Activated naive CD8-positive, alpha-beta T cell treated with anti-CD3 and anti-CD28 coated beads, Interleukin-2, amount 50 U/mL, for 24 hours (primary cell): Measurements from ENCODE around the gene BAMBI.

Experiments
- ATAC-seq: fragments of 150-1000 bp; cut with Tn5 transposase; one replicate; pipeline ENCODE4 v1.10.0; 2021
- DNase-seq: peaks from one replicate; pipeline ENCODE4 v3.0.0; 2021
- H3K27ac Mint-ChIP-seq: one replicate; pipeline ENCODE4 v1.8.0; 2021; ENCODE audit warnings: mild to moderate bottlenecking, mixed read lengths
- H3K27me3 Mint-ChIP-seq: one replicate; pipeline ENCODE4 v1.8.0; 2021; ENCODE audit warnings: mixed read lengths
- H3K36me3 Mint-ChIP-seq: one replicate; pipeline ENCODE4 v1.8.0; 2021; ENCODE audit warnings: low read depth, mixed read lengths
- H3K4me1 Mint-ChIP-seq: one replicate; pipeline ENCODE4 v1.8.0; 2021; ENCODE audit warnings: mixed read lengths
- H3K4me3 Mint-ChIP-seq: one replicate; pipeline ENCODE4 v1.8.0; 2021; ENCODE audit warnings: mild to moderate bottlenecking, moderate library complexity, mixed read lengths
- H3K9me3 Mint-ChIP-seq: one replicate; pipeline ENCODE4 v1.8.0; 2021; ENCODE audit warnings: mixed read lengths

BAMBI gene

DNA sequence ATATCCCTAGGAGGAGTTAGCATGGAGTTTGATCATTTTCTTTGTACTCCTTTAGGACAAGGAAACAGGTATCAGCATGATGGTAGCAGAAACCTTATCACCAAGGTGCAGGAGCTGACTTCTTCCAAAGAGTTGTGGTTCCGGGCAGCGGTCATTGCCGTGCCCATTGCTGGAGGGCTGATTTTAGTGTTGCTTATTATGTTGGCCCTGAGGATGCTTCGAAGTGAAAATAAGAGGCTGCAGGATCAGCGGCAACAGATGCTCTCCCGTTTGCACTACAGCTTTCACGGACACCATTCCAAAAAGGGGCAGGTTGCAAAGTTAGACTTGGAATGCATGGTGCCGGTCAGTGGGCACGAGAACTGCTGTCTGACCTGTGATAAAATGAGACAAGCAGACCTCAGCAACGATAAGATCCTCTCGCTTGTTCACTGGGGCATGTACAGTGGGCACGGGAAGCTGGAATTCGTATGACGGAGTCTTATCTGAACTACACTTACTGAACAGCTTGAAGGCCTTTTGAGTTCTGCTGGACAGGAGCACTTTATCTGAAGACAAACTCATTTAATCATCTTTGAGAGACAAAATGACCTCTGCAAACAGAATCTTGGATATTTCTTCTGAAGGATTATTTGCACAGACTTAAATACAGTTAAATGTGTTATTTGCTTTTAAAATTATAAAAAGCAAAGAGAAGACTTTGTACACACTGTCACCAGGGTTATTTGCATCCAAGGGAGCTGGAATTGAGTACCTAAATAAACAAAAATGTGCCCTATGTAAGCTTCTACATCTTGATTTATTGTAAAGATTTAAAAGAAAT, 4.8 kb downstream of the BAMBI start:
- H3K36me3 Mint-ChIP-seq: no peaks in the 10 kb centered on the region
- no peak overlapping the region for H3K27ac Mint-ChIP-seq

GRCh38 chr10:28684157-28684985, 7.0 kb downstream of the BAMBI start:
- Mint-ChIP-seq H3K27ac (no peak overlapping the region), H3K4me3 (no peak overlapping the region)
- ATAC-seq: no peak

More for the DNA sequence above, 4.8 kb downstream of the BAMBI start:
- H3K9me3 Mint-ChIP-seq: no peaks in the 10 kb centered on the region
- H3K4me3 Mint-ChIP-seq: no peak overlapping the region
- no peak for ATAC-seq
- peaks cover 54% of the 10 kb centered on the region for H3K27me3 Mint-ChIP-seq
- no peak for DNase-seq
- peaks cover 26% of the 10 kb centered on the region for H3K4me1 Mint-ChIP-seq

DNA sequence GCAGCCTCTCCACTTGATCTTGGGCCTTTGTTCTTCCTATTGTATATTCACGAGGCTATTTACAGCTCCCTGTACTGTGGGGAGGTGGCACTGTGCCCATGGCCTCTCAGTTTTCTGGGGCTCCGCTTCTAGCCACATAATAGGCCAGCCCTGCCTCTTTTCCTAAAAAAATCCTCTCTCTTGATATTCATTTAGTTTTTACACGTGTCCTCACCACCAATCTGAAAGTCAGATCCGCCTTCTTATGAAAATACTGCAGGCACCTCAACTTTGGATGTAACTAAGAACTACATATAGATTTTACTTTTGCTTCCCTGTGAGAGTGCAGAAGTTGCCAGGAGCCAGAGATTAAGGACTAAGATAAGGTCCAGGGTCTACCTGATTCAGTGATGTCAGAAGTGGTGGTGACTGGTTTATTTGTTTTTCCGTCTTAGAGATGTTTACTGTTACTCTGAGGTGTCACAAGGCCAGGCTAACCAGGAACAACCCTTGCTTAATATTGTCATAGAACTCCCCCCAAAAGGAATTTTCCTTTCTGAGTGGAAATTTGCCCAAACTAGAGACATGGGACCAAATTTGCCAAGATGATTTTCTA, 7.8 kb downstream of the BAMBI start:
- no peak for ATAC-seq
- Mint-ChIP-seq H3K9me3 (no peaks in the 10 kb centered on the region), H3K4me1 (peaks cover 9% of the 10 kb centered on the region), H3K36me3 (no peaks in the 10 kb centered on the region), H3K27ac (no peak overlapping the region), H3K27me3 (peaks cover 40% of the 10 kb centered on the region), H3K4me3 (no peak overlapping the region)
- no peak for DNase-seq

More at GRCh38 chr10:28684157-28684985, 7.0 kb downstream of the BAMBI start:
- peaks cover 16% of the 10 kb centered on the region for H3K4me1 Mint-ChIP-seq
- H3K9me3 Mint-ChIP-seq: no peaks in the 10 kb centered on the region
- H3K36me3 Mint-ChIP-seq: no peaks in the 10 kb centered on the region
- peaks cover 47% of the 10 kb centered on the region for H3K27me3 Mint-ChIP-seq
- no peak for DNase-seq

GRCh38 chr10:28685717-28686116, 8.4 kb downstream of the BAMBI start:
- Mint-ChIP-seq H3K9me3 (no peaks in the 10 kb centered on the region), H3K36me3 (no peaks in the 10 kb centered on the region), H3K4me1 (peaks cover 3% of the 10 kb centered on the region), H3K4me3 (no peak overlapping the region), H3K27ac (no peak overlapping the region), H3K27me3 (peaks cover 37% of the 10 kb centered on the region)
- DNase-seq: no peak
- no peak for ATAC-seq

- DNase-seq (no peak), ATAC-seq (no peak)
- Mint-ChIP-seq H3K9me3 (no peaks in the 10 kb centered on the region), H3K27ac (no peak overlapping the region), H3K4me3 (no peak overlapping the region), H3K4me1 (no peaks in the 10 kb centered on the region), H3K36me3 (no peaks in the 10 kb centered on the region), H3K27me3 (peaks cover 33% of the 10 kb centered on the region)
Measured at GRCh38 chr10:28686835-28687682, 9.7 kb downstream of the BAMBI start.

GRCh38 chr10:28687683-28688001, 10.3 kb downstream of the BAMBI start:
- Mint-ChIP-seq H3K27me3 (peaks cover 30% of the 10 kb centered on the region), H3K27ac (no peak overlapping the region), H3K4me3 (no peak overlapping the region), H3K4me1 (no peaks in the 10 kb centered on the region), H3K9me3 (no peaks in the 10 kb centered on the region), H3K36me3 (no peaks in the 10 kb centered on the region)
- ATAC-seq: no peak
- no peak for DNase-seq

DNA sequence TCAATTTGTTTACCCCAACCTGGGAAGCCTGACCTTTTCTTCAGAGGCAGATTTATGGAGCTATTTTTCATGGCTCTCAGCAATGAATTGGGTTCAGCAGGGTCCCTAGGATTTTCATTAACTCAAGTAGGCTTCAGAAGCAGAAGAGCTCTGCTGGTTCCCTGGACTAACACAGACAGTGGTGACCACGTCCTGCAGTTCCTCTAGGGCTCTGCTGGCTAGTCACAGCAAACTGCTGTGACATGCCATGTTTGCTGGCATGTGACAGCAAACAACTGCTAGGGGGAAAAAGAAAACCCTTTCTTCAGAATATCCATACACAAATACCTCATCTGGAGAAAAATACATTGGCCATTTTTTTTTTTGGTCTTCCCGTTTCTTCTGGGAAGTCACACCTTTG, 13.2 kb downstream of the BAMBI start:
- no peak for ATAC-seq
- Mint-ChIP-seq H3K36me3 (no peaks in the 10 kb centered on the region), H3K27ac (no peak overlapping the region), H3K4me1 (peaks cover 1% of the 10 kb centered on the region), H3K4me3 (no peak overlapping the region), H3K27me3 (peaks cover 21% of the 10 kb centered on the region), H3K9me3 (no peaks in the 10 kb centered on the region)
- no peak for DNase-seq

DNA sequence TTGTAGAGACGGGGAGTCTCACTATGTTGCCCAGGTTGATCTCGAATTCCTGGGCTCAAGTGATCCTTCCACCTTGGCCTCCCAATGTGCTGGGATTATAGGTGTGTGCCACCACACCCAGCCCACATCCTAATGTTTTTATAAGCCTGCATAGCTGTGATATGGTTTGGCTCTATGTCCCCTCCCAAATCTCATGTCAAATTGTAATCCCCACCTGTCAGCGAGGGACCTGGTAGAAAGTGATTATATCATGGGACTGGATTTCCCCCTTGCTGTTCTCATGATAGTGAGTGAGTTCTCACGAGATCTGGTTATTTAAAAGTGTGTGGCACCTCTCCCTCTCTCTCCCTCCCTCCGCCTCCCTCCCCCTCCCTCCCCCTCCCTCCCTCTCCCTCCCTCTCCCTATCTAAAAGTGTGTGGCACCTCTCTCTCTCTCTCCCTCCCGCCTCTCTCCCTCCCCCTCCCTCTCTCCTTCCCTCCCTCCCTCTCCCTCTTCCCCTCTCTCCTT, 13.9 kb downstream of the BAMBI start:
- Mint-ChIP-seq H3K27me3 (peaks cover 21% of the 10 kb centered on the region), H3K4me1 (peaks cover 1% of the 10 kb centered on the region), H3K27ac (no peak overlapping the region), H3K9me3 (no peaks in the 10 kb centered on the region), H3K4me3 (no peak overlapping the region), H3K36me3 (no peaks in the 10 kb centered on the region)
- ATAC-seq (no peak), DNase-seq (no peak)

- Mint-ChIP-seq H3K4me3 (no peak overlapping the region), H3K36me3 (no peaks in the 10 kb centered on the region), H3K4me1 (peaks cover 1% of the 10 kb centered on the region), H3K27me3 (peaks cover 14% of the 10 kb centered on the region), H3K9me3 (no peaks in the 10 kb centered on the region), H3K27ac (no peak overlapping the region)
- DNase-seq (no peak), ATAC-seq (no peak)
Measured at GRCh38 chr10:28692050-28692449, 14.7 kb downstream of the BAMBI start.

- Mint-ChIP-seq H3K9me3 (no peaks in the 10 kb centered on the region), H3K27me3 (peaks cover 12% of the 10 kb centered on the region), H3K36me3 (no peaks in the 10 kb centered on the region), H3K27ac (no peak overlapping the region), H3K4me3 (no peak overlapping the region), H3K4me1 (peaks cover 1% of the 10 kb centered on the region)
- ATAC-seq: peak; percentile 59
- DNase-seq: no peak
Measured at GRCh38 chr10:28694530-28694929, 17.2 kb downstream of the BAMBI start.

DNA sequence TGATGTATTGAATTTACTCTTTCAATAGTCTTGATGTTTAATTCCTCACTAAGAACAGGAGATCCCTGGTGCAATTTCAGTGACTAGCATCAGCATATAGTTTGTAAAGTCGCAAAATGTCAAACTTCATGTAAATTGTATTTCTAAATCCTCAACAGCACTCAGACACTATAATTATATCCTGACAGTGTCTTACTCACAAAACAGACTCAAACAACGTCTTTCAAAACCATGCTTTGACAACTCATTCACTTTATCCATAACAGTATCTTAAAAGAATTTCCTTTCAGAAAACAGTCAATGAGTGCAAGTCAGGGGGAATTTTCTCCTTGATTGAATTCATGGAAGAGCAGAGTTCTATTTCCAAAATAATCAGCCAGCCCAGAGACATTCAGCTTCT, 20.8 kb downstream of the BAMBI start:
- Mint-ChIP-seq H3K27me3 (peaks cover 12% of the 10 kb centered on the region), H3K36me3 (no peaks in the 10 kb centered on the region), H3K9me3 (no peaks in the 10 kb centered on the region), H3K27ac (no peak overlapping the region), H3K4me3 (no peak overlapping the region), H3K4me1 (peaks cover 1% of the 10 kb centered on the region)
- no peak for ATAC-seq
- DNase-seq: no peak

GRCh38 chr10:28704464-28705161, 27.3 kb downstream of the BAMBI start:
- no peak overlapping the region for H3K27ac Mint-ChIP-seq
- DNase-seq: no peak

DNA sequence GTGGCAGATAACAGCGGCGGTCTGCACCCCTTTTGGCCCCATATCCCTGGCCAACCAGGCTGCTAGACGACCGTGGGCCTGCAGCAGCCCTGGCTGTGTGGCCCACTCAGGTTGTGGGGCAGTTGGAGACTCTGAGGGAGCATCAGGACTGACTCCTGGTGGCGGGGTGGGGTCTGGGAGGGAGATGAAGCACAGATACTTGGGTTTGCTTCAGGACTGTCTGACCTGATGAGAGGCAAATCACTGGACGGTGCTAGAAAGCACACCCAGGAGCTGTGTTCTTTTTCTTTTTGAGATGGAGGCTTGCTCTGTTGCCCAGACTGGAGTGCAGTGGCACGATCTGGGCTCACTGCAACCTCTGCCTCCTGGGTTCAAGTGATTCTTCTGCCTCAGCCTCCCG, 28.2 kb downstream of the BAMBI start:
- Mint-ChIP-seq H3K36me3 (no peaks in the 10 kb centered on the region), H3K27me3 (peaks cover 12% of the 10 kb centered on the region), H3K4me1 (no peaks in the 10 kb centered on the region), H3K9me3 (no peaks in the 10 kb centered on the region), H3K4me3 (no peak overlapping the region), H3K27ac (no peak overlapping the region)
- DNase-seq (no peak), ATAC-seq (no peak)

More at GRCh38 chr10:28704464-28705161, 27.3 kb downstream of the BAMBI start:
- no peaks in the 10 kb centered on the region for H3K9me3 Mint-ChIP-seq
- no peaks in the 10 kb centered on the region for H3K36me3 Mint-ChIP-seq
- ATAC-seq: no peak
- H3K4me1 Mint-ChIP-seq: no peaks in the 10 kb centered on the region
- no peak overlapping the region for H3K4me3 Mint-ChIP-seq
- H3K27me3 Mint-ChIP-seq: peaks cover 12% of the 10 kb centered on the region
